OCI-LY3 (cell line): Measurements from ENCODE around the gene ATP13A2.
A peak's percentile ranks its signal among the peaks of the same experiment; 100 is the strongest.

Experiments
- H2AFZ ChIP-seq: fragments of 200-600, 300-600 bp; shearing (Covaris generic); 2 replicates; pipeline ENCODE4 v1.6.0; 2014; ENCODE audit warnings: antibody characterized with exemption, low read depth, low read length
- H3K27ac ChIP-seq: fragments of 200-600, 300-600 bp; sonication (generic); 2 replicates; pipeline ENCODE4 v1.5.1; 2014; ENCODE audit warnings: mild to moderate bottlenecking, low read length, moderate library complexity, mixed read lengths
- H3K27me3 ChIP-seq: fragments of 200-600, 300-600 bp; sonication (generic); 2 replicates; pipeline ENCODE4 v1.6.1; 2014; ENCODE audit warnings: low read depth, low read length, mixed read lengths
- H3K36me3 ChIP-seq: fragments of 200-600, 300-600 bp; sonication (generic); replicated peaks from 2 replicates; pipeline ENCODE3; 2014; ENCODE audit warnings: low read depth, low read length, mixed read lengths
- H3K4me1 ChIP-seq: fragments of 300-600, 200-600 bp; sonication (generic); 2 replicates; pipeline ENCODE4 v1.6.1; 2014; ENCODE audit warnings: low read length, mixed read lengths
- H3K4me2 ChIP-seq: fragments of 200-600, 300-600 bp; sonication (generic); 2 replicates; pipeline ENCODE4 v1.6.1; 2014; ENCODE audit warnings: low read length, mixed read lengths
- H3K4me3 ChIP-seq: fragments of 300-600, 200-600 bp; sonication (generic); 2 replicates; pipeline ENCODE4 v1.5.1; 2014; ENCODE audit warnings: antibody characterized with exemption, mild to moderate bottlenecking, low read length, moderate library complexity
- H3K79me2 ChIP-seq: fragments of 300-600, 200-600 bp; shearing (Covaris generic); 2 replicates; pipeline ENCODE4 v1.6.1; 2014; ENCODE audit warnings: mild to moderate bottlenecking, low read length, mixed read lengths
- H3K9ac ChIP-seq: fragments of 300-600, 200-600 bp; shearing (Covaris generic); 2 replicates; pipeline ENCODE4 v1.6.0; 2014; ENCODE audit warnings: mild to moderate bottlenecking, low read length, moderate library complexity
- H3K9me3 ChIP-seq: fragments of 200-600, 300-600 bp; shearing (Covaris generic); 2 replicates; pipeline ENCODE4 v1.6.1; 2014; ENCODE audit warnings: low read length, mixed read lengths; ENCODE audit not compliant: insufficient read depth
- H4K20me1 ChIP-seq: fragments of 200-600, 300-600 bp; sonication (generic); 2 replicates; pipeline ENCODE4 v1.6.1; 2016; ENCODE audit warnings: low read length, mixed read lengths; ENCODE audit not compliant: insufficient read depth
- EZH2phosphoT487 ChIP-seq: fragments of 200-600 bp; shearing (Covaris generic); IDR thresholded peaks from 2 replicates; pipeline ENCODE4 v1.6.1; 2018; ENCODE audit warnings: antibody characterized with exemption, mixed run types, low read depth
- TF ChIP-seq, protein P1 (sequence below): fragments of 200-600, 300-600 bp; sonication (generic); IDR thresholded peaks from 2 replicates; pipeline ENCODE4 v1.5.1; 2014; ENCODE audit warnings: antibody characterized with exemption, low read length, low read depth

ATP13A2 gene

DNA sequence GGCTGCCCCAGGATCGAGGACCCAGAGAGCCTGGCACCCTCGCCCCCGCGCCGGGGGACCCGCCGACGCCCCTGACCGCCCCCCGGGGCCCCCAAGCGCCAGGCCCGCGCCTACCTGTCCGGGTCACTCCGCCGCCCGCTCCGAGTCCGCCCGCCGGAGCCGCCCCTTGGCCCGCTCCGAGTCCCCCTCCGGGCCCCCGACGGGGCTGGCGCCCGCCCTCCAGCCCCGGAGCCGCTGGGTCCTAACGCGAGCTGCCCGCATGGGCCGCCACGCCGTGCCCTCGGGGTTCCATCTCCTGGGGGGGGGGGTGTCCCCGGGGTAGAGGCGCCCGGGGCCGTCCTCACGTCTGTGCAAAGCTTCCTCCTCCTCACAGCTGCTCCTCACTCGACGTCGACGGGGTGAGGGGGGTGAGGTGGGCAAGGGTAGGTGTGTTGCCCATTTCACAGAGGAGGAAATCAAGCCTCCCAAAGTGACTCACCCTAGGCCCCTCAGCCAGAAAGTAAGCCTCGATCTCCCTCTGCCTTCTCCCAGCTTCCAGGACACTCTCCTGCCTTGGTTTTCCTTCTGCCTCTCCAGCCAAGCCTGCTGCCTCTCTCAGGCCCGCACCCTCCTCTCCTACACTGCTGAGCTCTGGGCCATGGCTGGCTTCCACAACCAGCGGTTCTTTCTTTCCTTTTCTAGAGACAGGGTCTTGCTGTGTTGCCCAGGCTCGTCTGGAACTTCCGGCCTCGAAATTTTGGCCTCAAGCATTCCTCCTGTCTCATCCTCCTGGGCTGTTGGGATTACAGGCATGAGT lies 31.1 kb downstream of the ATP13A2 start, which contains the start of gene MFAP2:
Gene MFAP2, minus strand, starts transcription at position 148 of the 796 bp plus-strand sequence. CDS start 2,347 bp downstream, outside the sequence.
- Histone ChIP-seq H3K79me2 (no peaks in the 10 kb centered on the region), H2AFZ (no peak within 1 kb of the TSS), H3K4me3 (no peak within 1 kb of the TSS), H4K20me1 (no peaks in the 10 kb centered on the region), H3K27ac (no peak within 1 kb of the TSS), H3K4me2 (no peak within 1 kb of the TSS), H3K9me3 (no peaks in the 10 kb centered on the region), H3K27me3 (no peaks in the 10 kb centered on the region), H3K9ac (no peak within 1 kb of the TSS), H3K36me3 (no peaks in the 10 kb centered on the region), H3K4me1 (no peaks in the 10 kb centered on the region)
- TF ChIP-seq, protein P1, sequence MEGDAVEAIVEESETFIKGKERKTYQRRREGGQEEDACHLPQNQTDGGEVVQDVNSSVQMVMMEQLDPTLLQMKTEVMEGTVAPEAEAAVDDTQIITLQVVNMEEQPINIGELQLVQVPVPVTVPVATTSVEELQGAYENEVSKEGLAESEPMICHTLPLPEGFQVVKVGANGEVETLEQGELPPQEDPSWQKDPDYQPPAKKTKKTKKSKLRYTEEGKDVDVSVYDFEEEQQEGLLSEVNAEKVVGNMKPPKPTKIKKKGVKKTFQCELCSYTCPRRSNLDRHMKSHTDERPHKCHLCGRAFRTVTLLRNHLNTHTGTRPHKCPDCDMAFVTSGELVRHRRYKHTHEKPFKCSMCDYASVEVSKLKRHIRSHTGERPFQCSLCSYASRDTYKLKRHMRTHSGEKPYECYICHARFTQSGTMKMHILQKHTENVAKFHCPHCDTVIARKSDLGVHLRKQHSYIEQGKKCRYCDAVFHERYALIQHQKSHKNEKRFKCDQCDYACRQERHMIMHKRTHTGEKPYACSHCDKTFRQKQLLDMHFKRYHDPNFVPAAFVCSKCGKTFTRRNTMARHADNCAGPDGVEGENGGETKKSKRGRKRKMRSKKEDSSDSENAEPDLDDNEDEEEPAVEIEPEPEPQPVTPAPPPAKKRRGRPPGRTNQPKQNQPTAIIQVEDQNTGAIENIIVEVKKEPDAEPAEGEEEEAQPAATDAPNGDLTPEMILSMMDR = no peak
- no peak for TF ChIP-seq EZH2phosphoT487

DNA sequence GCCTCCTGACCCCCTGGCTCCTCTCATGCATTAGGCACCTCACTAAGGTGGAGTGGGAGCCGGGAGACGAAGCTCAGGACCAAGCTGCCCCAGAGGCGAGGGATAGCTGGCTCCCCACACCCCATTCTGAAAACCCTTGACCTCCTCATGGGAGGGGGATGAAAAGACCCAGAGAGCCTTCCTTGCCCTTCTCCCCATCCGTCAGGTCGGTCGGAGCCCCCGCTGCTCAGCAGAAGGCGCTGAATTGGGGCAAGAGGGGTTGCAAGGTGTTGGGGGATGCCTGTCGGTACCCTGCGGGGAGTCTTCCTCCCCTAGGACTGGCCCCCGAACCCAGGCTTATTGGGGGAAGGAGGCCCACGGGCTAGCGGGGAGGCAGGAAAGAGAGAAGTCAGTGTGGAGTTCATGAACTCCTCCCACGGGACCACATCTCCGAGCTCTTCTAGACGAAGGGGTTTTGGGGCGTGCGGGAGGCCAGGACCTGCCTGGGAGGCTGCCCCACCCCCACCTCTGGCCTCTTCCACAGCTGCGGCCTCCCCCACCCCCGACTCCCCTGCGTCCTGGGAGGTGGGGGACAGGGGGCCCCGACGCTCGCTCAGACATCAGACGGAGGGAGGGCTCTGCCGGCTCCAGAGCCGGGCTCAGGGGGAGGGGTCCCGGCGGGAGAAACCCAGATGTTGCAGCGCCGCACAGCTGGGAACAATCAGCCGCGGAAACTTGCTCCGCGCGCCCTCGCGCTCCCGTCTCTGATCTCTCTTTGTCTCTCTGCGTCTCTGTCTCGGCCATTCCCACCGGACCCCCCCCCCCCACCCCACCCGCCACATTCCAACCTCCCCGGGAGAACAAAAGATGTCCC lies 32.0 kb downstream of the ATP13A2 start:
- Histone ChIP-seq H3K9me3 (no peaks in the 10 kb centered on the region), H3K79me2 (no peaks in the 10 kb centered on the region), H3K9ac (no peak overlapping the region), H3K27me3 (no peaks in the 10 kb centered on the region), H3K27ac (no peak overlapping the region), H2AFZ (no peak overlapping the region), H3K4me1 (no peaks in the 10 kb centered on the region), H3K4me3 (no peak overlapping the region), H3K36me3 (no peaks in the 10 kb centered on the region), H3K4me2 (no peak overlapping the region), H4K20me1 (no peaks in the 10 kb centered on the region)
- no peak for TF ChIP-seq EZH2phosphoT487
- TF ChIP-seq, protein P1 = no peak

DNA sequence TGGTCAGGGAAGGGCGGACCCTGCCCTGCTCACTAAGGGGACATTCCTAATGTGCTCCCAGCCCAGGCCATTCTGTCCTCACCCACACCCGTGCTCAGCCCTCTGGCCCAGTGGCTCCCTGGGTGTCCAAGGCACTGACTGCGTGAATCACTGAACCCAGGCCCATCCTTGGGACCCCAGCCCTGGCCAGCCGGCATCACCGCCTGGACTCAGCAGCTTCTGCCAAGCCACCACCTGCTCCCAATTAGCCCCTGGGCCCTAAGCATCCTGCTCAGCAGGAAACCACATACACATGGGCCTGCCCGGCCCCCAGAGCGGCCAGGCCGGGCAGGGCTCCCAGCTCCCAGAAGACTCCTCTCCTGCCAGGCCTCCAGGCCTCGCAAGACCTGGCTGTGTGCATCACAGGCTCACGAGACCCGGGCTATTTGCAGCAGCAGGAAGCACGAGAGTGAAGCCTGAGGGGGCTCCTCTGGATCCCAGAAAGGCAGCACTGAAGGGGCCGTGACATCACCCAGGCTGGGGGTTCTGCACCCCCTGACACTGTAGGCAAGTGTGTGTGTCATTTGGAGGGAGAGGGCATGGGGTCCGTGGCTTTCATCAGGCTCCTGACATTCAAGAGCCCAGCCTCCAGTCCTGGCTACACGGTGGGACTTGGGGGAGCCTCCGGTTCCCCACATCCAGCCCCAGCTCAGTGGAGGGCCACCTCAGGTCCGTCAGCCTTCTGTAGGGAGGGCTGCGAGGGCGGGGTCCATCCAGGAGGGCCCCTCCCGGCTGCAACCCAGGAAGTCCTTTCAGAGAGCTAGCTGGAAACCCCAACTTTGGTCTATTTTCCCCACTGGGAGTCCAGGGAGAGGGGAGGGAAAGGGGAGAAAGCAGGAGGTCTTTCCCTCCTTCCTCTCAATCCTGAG lies 32.9 kb downstream of the ATP13A2 start:
- Histone ChIP-seq H3K4me3 (no peak overlapping the region), H2AFZ (0 out of 2 replicates have a peak overlapping the region, but pooled peaks have one; percentile 46), H3K9me3 (no peaks in the 10 kb centered on the region), H3K27me3 (no peaks in the 10 kb centered on the region), H3K36me3 (no peaks in the 10 kb centered on the region), H3K9ac (no peak overlapping the region), H3K27ac (no peak overlapping the region), H3K79me2 (no peaks in the 10 kb centered on the region), H4K20me1 (no peaks in the 10 kb centered on the region), H3K4me2 (no peak overlapping the region), H3K4me1 (no peaks in the 10 kb centered on the region)
- TF ChIP-seq, protein P1 = no peak
- TF ChIP-seq EZH2phosphoT487 = no peak
